GM12865 (cell line): ENCODE results near the gene ZNF679.
A peak's percentile ranks its signal among the peaks of the same experiment; 100 is the strongest.
"Not testable (repeated sequence)": the region's sequence is repeated elsewhere in the genome, so short reads cannot be mapped to it uniquely, and the experiment has no call there.

Experiments used
- DNase-seq: peaks from one replicate; pipeline ENCODE4 v3.0.0; 2010; ENCODE audit warnings: low read depth
- H3K4me3 ChIP-seq: 2 replicates; pipeline ENCODE4 v1.5.1; 2011; ENCODE audit warnings: mild to moderate bottlenecking, low read depth, low read length, control low read depth
- CTCF ChIP-seq: IDR thresholded peaks from 2 replicates; pipeline ENCODE4 v1.5.1; 2011; ENCODE audit warnings: low read length, control low read depth, low read depth, inconsistent platforms; ENCODE audit not compliant: insufficient read depth; ENCODE audit errors: missing control alignments

Gene ZNF679

DNA sequence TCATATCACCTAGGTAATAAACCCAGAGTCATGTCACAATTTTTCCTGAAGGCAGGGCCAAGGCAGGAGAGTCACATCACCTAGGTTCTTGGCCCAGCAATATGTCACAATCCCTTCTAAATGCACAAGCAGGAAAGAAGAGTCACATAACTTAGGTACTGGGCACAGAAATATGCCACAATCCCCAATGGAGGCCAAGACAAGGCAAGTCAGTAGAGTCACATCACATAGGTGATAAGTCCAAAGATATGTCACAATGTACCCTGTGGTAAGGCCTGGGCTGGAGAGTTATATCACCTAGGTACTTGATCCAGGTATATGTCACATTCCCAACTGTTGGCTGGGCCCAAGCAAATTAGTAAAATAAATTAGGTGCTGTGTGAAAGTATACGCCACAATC, at the start of gene ZNF679:
Gene ZNF679, plus strand, starts transcription at position 301 of the 400 bp plus-strand sequence. CDS start 20,644 bp downstream, outside the sequence.
- H3K4me3 ChIP-seq, DNase-seq: not testable (repeated sequence)

DNA sequence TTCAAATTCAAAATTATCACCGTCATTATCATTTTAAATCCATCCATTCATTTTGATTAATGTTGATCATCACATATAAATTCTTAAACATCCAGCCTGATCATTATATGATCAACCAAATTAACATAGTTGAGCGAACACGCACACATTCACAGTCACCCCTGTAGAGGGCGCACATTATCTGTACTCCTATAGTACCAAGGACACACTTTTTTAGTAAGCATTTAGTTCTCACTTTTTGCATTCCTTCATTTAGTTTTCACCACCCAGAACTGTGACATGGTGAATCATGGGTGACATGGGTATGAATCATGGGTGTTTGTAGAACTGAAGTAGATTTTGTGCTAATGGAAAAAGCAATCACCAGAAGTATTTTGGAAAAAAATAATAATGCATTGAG, 47.3 kb upstream of the ZNF679 start:
- DNase-seq = no peak
- no peak overlapping the region for H3K4me3 ChIP-seq
- TF ChIP-seq CTCF = peak; percentile 5

- H3K4me3 ChIP-seq = no peak overlapping the region
- no peak for DNase-seq
- no peak for TF ChIP-seq CTCF
Observed at GRCh38 chr7:64181586-64181985, 46.7 kb upstream of the ZNF679 start.

GRCh38 chr7:64182036-64182790, 46.1 kb upstream of the ZNF679 start:
- DNase-seq = no peak
- H3K4me3 ChIP-seq = no peak overlapping the region
- no peak for TF ChIP-seq CTCF

DNA sequence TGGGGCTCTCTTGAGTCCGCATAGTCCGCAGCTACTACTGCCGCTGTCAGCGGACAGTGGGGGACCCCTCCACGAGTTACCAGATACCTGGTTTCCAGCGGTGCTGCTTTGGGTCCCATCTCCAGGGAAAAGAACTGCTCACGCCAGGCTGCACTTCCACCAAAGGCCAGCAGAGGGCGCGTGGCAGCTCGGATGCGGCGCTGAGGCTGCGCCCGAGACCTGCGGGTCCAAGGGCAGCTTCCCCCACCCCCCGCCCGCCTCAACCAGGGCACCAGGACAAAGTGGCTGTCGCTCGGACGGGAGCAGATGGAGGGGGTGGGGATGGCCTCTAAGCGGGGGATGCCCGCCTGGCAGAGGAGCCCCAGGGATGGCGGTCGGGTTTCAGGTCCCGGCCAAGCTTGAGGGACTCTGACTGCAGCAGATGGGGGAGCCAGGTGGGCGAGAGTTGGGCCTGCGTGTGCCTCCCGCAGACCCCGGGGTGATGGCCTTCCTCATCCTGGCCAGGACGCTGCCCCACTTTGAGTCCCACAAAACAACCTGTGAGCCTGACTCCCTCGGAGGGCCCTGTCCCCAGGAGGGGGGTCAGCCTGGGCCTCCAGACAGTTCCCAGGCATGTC, 45.0 kb upstream of the ZNF679 start:
- peak; percentile 36 for TF ChIP-seq CTCF
- no peak overlapping the region for H3K4me3 ChIP-seq
- DNase-seq = no peak

DNA sequence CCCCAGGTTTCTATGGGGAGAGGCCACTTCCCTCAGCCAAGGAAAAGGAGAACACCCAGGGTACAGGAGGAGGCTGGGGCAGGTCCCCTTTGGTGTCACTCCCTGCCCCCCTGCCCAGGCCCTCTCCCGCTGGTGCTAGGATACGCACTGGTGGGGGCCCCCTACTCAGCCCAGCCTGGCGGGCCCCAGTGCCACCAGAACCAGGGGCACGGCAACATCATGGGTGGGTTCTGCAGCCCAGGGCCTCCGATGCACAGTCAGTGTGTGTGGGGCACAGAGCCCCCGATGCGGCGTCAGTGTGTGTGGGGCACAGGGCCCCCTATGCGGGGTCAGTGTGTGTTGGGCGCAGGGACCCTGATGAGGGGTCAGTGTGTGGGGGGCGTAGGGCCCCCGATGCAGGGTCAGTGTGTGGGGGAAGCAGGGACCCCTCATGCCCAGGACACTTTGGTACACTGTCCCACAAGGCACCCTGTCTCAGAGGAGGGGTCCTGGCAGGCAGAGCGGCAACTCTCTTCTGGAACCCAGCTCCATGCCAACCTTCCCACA, 44.4 kb upstream of the ZNF679 start:
- DNase-seq = no peak
- no peak for TF ChIP-seq CTCF
- H3K4me3 ChIP-seq = no peak overlapping the region

GRCh38 chr7:64184376-64184775, 43.9 kb upstream of the ZNF679 start:
- H3K4me3 ChIP-seq = no peak overlapping the region
- no peak for TF ChIP-seq CTCF
- DNase-seq = no peak
